AG09309 (cell line): ENCODE measurements around the gene BTBD8.
A peak's percentile ranks its signal among the peaks of the same experiment; 100 is the strongest.
"Not testable (repeated sequence)": the region's sequence is repeated elsewhere in the genome, so short reads cannot be mapped to it uniquely, and the experiment has no call there.

Source experiments
- DNase-seq: peaks from one replicate; pipeline ENCODE4 v3.0.0-alpha.2; 2010; ENCODE audit warnings: low read depth
- H3K4me3 ChIP-seq: 2 replicates; pipeline ENCODE4 v1.5.1; 2011; ENCODE audit warnings: mild to moderate bottlenecking, low read depth, low read length, moderate library complexity; ENCODE audit not compliant: control insufficient read depth
- CTCF ChIP-seq: IDR thresholded peaks from 2 replicates; pipeline ENCODE4 v1.5.1; 2011; ENCODE audit warnings: mild to moderate bottlenecking, low read depth, low read length, inconsistent platforms; ENCODE audit not compliant: insufficient read depth, control insufficient read depth; ENCODE audit errors: missing control alignments

The BTBD8 gene

GRCh38 chr1:92075311-92075710, 4.8 kb upstream of the BTBD8 start, which contains the start of gene SETSIP:
SETSIP (minus strand) TSS chr1:92075411; CDS start chr1:92075411, 0 bp downstream.
- no peak for DNase-seq
- TF ChIP-seq CTCF, result no peak
- no peak within 1 kb of the TSS for H3K4me3 ChIP-seq

- no peak overlapping the region for H3K4me3 ChIP-seq
- no peak for DNase-seq
- no peak for TF ChIP-seq CTCF
These were observed 3.8 kb upstream of the BTBD8 start for GRCh38 chr1:92076363-92076762.

GRCh38 chr1:92078077-92078476, 2.1 kb upstream of the BTBD8 start:
- not testable (repeated sequence) for DNase-seq, H3K4me3 ChIP-seq

- DNase-seq, result no peak
- no peak for TF ChIP-seq CTCF
- no peak overlapping the region for H3K4me3 ChIP-seq
These were observed 704 bp upstream of the BTBD8 start for GRCh38 chr1:92079441-92079840.

- no peak for TF ChIP-seq CTCF
- peak overlapping the region; percentile 94 for H3K4me3 ChIP-seq
- DNase-seq, result no peak
These were observed 886 bp downstream of the BTBD8 start for GRCh38 chr1:92081031-92081430.

- no peak overlapping the region for H3K4me3 ChIP-seq
- TF ChIP-seq CTCF, result no peak
- DNase-seq, result no peak
These were observed 4.5 kb downstream of the BTBD8 start for GRCh38 chr1:92084651-92085050.

GRCh38 chr1:92085727-92086126, 5.6 kb downstream of the BTBD8 start:
- no peak for DNase-seq
- no peak for TF ChIP-seq CTCF
- no peak overlapping the region for H3K4me3 ChIP-seq
